OCI-LY7 (cell line): Measurements from ENCODE around the gene SCARF2. TPM values are rescaled to one million over a fixed set of nuclear protein-coding genes. Genes with fewer than 3 reads are reported as not detected.

Experiments
- BruUV-seq: library from RNA; stranded (reverse); fragments of 400-500 nt; replicated peaks from 2 replicates; lab custom pipeline; 2021; lab: Mats Ljungman, UMichigan
- CTCF ChIA-PET: fragments of 300-600 bp; sonication (Branson Sonifier 250); formaldehyde crosslinking; loops from one replicate; lab custom pipeline; 2022; ENCODE audit warnings: antibody characterized with exemption; ENCODE audit not compliant: unreplicated experiment; lab: Charles Lee
- POLR2A ChIA-PET: fragments of 300-600 bp; sonication (Branson Sonifier 250); formaldehyde crosslinking; loops from one replicate; lab custom pipeline; 2022; ENCODE audit warnings: antibody characterized with exemption; lab: Charles Lee
- DNase-seq: peaks from one replicate; pipeline ENCODE4 v3.0.0-alpha.2; 2015; ENCODE audit warnings: low spot score
- H2AFZ ChIP-seq: fragments of 200-600 bp; sonication (generic), shearing (Covaris generic); 2 replicates; pipeline ENCODE4 v1.6.1; 2014; ENCODE audit warnings: mild to moderate bottlenecking, antibody characterized with exemption, low read length, moderate library complexity
- H3K27ac ChIP-seq: fragments of 200-600 bp; sonication (generic); 2 replicates; pipeline ENCODE4 v1.5.1; 2014; ENCODE audit warnings: mixed run types, low read depth, mild to moderate bottlenecking, moderate library complexity, low read length, inconsistent platforms; ENCODE audit not compliant: poor library complexity, severe bottlenecking
- H3K36me3 ChIP-seq: fragments of 200-600 bp; sonication (generic); 2 replicates; pipeline ENCODE4 v1.6.1; 2014; ENCODE audit warnings: mild to moderate bottlenecking, antibody characterized with exemption, low read length, moderate library complexity, mixed read lengths; ENCODE audit not compliant: insufficient read depth
- H3K4me1 ChIP-seq: fragments of 200-600 bp; sonication (generic); 2 replicates; pipeline ENCODE4 v1.5.1; 2014; ENCODE audit warnings: mild to moderate bottlenecking, low read length; ENCODE audit not compliant: insufficient read depth, poor library complexity, severe bottlenecking
- H3K4me2 ChIP-seq: fragments of 200-600 bp; sonication (generic); 2 replicates; pipeline ENCODE4 v1.6.1; 2014; ENCODE audit warnings: mild to moderate bottlenecking, low read length
- H3K4me3 ChIP-seq: fragments of 200-600 bp; sonication (generic); 2 replicates; pipeline ENCODE4 v1.5.1; 2014; ENCODE audit warnings: mild to moderate bottlenecking, low read depth, low read length; ENCODE audit not compliant: poor library complexity, severe bottlenecking
- H3K79me2 ChIP-seq: fragments of 200-600 bp; sonication (generic); 2 replicates; pipeline ENCODE4 v1.6.1; 2016; ENCODE audit warnings: low read depth, mild to moderate bottlenecking, low read length, moderate library complexity, mixed read lengths; ENCODE audit not compliant: insufficient read depth
- H3K9me2 ChIP-seq: fragments of 200-600 bp; sonication (generic); 2 replicates; pipeline ENCODE4 v1.6.1; 2016; ENCODE audit warnings: mild to moderate bottlenecking, low read length, mixed read lengths; ENCODE audit not compliant: insufficient read depth
- H3K9me3 ChIP-seq: fragments of 200-600 bp; sonication (generic); 2 replicates; pipeline ENCODE4 v1.6.1; 2014; ENCODE audit warnings: mild to moderate bottlenecking, mixed run types, low read length, mixed read lengths
- H4K20me1 ChIP-seq: fragments of 200-600 bp; sonication (generic); 2 replicates; pipeline ENCODE4 v1.6.1; 2014; ENCODE audit warnings: mild to moderate bottlenecking, antibody characterized with exemption, low read length, moderate library complexity, mixed read lengths; ENCODE audit not compliant: insufficient read depth
- EZH2phosphoT487 ChIP-seq: fragments of 200-600 bp; sonication (generic); IDR thresholded peaks from 2 replicates; pipeline ENCODE4 v1.6.1; 2018; ENCODE audit warnings: low read depth, borderline replicate concordance, mild to moderate bottlenecking, mixed run types, antibody characterized with exemption, low read length, moderate library complexity, mixed read lengths
- intact Hi-C: fragments of 100-400 bp; cut with micrococcal nuclease; formaldehyde crosslinking; loops from one replicate; pipeline ENCODE4 v1.10.0; 2022; ENCODE audit not compliant: unreplicated experiment
- total RNA-seq, 2 experiments: library from RNA; depleted of rRNA in 1 of 2; stranded (reverse); fragments of >200 nt in 1 of 2; shearing (Covaris generic) in 1 of 2; gene quantifications; 2 replicates each; pipeline ENCODE4 v1.2.3, GENCODE V29; 2014 to 2022
- TF ChIP-seq, protein P1 (sequence below): fragments of 200-600 bp; sonication (generic); conservative IDR thresholded peaks from 2 replicates; pipeline ENCODE4 v1.5.1; 2014; ENCODE audit warnings: mild to moderate bottlenecking, antibody characterized with exemption, low read length, moderate library complexity, mixed read lengths

Gene SCARF2
- total RNA-seq, 2 experiments from 2014 or later: 1.0 to 2.2 TPM

DNA sequence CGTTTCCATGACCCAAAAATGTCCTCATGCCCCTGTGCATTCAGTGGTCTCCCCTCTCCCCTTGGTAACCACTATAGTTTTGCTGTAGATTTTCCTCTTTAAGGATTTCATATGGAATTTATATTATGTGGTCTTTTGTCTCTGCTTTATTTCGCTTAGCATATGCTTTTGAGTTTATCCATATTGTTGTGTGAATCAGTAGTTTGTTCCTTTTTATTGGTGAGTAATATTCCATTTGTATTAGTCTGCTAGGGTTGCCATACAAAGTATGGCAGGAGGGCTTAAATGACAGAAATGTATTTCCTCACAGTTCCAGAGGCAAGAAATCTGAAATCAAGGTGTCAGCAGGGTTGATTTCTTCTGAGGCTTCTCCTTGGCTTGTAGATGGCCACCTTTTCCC lies 40.1 kb downstream of the SCARF2 start:
- Histone ChIP-seq H3K4me3 (no peak overlapping the region), H3K9me3 (no peaks in the 10 kb centered on the region), H3K4me2 (no peak overlapping the region), H3K79me2 (no peaks in the 10 kb centered on the region), H4K20me1 (no peaks in the 10 kb centered on the region), H3K27ac (no peak overlapping the region), H3K36me3 (no peaks in the 10 kb centered on the region), H3K9me2 (no peaks in the 10 kb centered on the region), H3K4me1 (no peaks in the 10 kb centered on the region), H2AFZ (no peak overlapping the region)
- TF ChIP-seq EZH2phosphoT487: no peak
- TF ChIP-seq, protein P1, sequence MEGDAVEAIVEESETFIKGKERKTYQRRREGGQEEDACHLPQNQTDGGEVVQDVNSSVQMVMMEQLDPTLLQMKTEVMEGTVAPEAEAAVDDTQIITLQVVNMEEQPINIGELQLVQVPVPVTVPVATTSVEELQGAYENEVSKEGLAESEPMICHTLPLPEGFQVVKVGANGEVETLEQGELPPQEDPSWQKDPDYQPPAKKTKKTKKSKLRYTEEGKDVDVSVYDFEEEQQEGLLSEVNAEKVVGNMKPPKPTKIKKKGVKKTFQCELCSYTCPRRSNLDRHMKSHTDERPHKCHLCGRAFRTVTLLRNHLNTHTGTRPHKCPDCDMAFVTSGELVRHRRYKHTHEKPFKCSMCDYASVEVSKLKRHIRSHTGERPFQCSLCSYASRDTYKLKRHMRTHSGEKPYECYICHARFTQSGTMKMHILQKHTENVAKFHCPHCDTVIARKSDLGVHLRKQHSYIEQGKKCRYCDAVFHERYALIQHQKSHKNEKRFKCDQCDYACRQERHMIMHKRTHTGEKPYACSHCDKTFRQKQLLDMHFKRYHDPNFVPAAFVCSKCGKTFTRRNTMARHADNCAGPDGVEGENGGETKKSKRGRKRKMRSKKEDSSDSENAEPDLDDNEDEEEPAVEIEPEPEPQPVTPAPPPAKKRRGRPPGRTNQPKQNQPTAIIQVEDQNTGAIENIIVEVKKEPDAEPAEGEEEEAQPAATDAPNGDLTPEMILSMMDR: no peak
- DNase-seq: no peak
- ChIA-PET POLR2A (no interaction called here), CTCF (no interaction called here)
- no TSS peak for BruUV-seq
- intact Hi-C loops: no loop called here

DNA sequence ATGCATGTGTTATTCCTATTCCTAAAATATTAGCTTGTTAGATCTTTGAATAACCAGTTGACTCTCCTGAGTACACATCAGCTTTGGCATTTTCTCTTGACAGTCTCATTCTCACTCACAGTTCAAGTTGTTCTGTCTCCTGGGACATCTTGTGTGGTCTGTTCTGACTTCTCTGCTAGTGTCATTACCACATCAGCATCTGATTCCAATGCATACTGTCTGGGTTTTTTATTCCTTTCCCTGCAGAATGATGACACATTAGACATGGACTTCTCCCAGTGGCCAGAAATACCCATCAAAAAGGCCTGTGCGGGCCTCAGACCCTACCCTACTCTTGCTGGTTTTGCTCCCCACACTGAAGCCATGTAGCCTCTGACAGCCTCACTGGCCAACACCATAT lies 41.0 kb downstream of the SCARF2 start:
- no peak for DNase-seq
- POLR2A ChIA-PET: no interaction called here

DNA sequence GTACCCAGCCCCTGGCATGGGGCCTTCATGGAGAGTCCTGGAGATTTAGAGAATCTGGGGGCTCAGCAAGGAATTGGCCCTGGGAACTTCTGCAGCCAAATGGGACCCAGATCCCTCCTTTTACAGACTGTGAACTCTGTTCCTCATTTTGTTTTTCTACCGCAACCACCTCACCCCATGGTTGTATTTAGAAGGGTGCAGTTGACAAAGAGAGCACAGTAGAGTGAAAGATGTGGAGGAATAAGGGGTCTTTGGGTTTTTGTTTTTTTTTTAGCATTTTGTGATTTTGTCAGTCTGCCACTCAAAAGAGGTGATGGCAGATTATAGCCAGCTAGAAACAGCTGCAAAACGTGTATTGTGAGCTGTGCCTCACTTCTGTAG lies 41.7 kb downstream of the SCARF2 start:
- no peak for TF ChIP-seq EZH2phosphoT487
- TF ChIP-seq, protein P1: no peak
- no peaks in the 10 kb centered on the region for H4K20me1 ChIP-seq
- intact Hi-C loops: no loop called here
- H2AFZ ChIP-seq: no peak overlapping the region
- H3K4me2 ChIP-seq: no peak overlapping the region
- no peaks in the 10 kb centered on the region for H3K79me2 ChIP-seq
- ChIA-PET POLR2A (no interaction called here), CTCF (no interaction called here)
- DNase-seq: no peak
- H3K9me2 ChIP-seq: no peaks in the 10 kb centered on the region
- H3K27ac ChIP-seq: no peak overlapping the region
- H3K4me3 ChIP-seq: no peak overlapping the region
- H3K9me3 ChIP-seq: no peaks in the 10 kb centered on the region
- H3K4me1 ChIP-seq: no peaks in the 10 kb centered on the region
- BruUV-seq: no TSS peak
- no peaks in the 10 kb centered on the region for H3K36me3 ChIP-seq

More for the DNA sequence above, 41.0 kb downstream of the SCARF2 start:
- Histone ChIP-seq H3K4me1 (no peaks in the 10 kb centered on the region), H3K4me2 (no peak overlapping the region), H3K4me3 (no peak overlapping the region), H3K36me3 (no peaks in the 10 kb centered on the region), H3K9me3 (no peaks in the 10 kb centered on the region), H3K9me2 (no peaks in the 10 kb centered on the region), H3K27ac (no peak overlapping the region), H2AFZ (no peak overlapping the region), H3K79me2 (no peaks in the 10 kb centered on the region), H4K20me1 (no peaks in the 10 kb centered on the region)
- CTCF ChIA-PET: interaction anchor here (0.6 kb wide), 1 partner anchor 428 kb away, joined by 3 read pairs; no protein-coding TSS in a partner anchor
- BruUV-seq: no TSS peak
- TF ChIP-seq, protein P1: no peak
- no peak for TF ChIP-seq EZH2phosphoT487
- intact Hi-C loops: no loop called here
